Activated naive CD4-positive, alpha-beta T cell treated with anti-CD3 and anti-CD28 coated beads, Interleukin-2, amount 50 U/mL, for 72 hours (primary cell): ENCODE data around the gene DDC. TPM values are rescaled to one million over a fixed set of nuclear protein-coding genes. Genes with fewer than 3 reads are reported as not detected.
"Not testable (repeated sequence)": the region's sequence is repeated elsewhere in the genome, so short reads cannot be mapped to it uniquely, and the experiment has no call there.

Source experiments
- ATAC-seq, 2 donors: fragments of 150-1000 bp; cut with Tn5 transposase; 2 replicates each; pipeline ENCODE4 v1.10.0; 2021; ENCODE audit warnings: mild to moderate bottlenecking in 2 of 2, moderate library complexity in 2 of 2
- DNase-seq, 2 donors: peaks; one replicate each; pipeline ENCODE4 v3.0.0; 2021 to 2022; ENCODE audit warnings: low spot score in 2 of 2
- H3K27ac Mint-ChIP-seq, 2 donors: one replicate each; pipeline ENCODE4 v1.8.0; 2022; ENCODE audit warnings: mild to moderate bottlenecking in 2 of 2, mixed read lengths in 2 of 2
- H3K36me3 Mint-ChIP-seq, 2 donors: one replicate each; pipeline ENCODE4 v1.8.0; 2022; ENCODE audit warnings: mixed read lengths in 2 of 2
- H3K9me3 Mint-ChIP-seq, 2 donors: one replicate each; pipeline ENCODE4 v1.8.0; 2022; ENCODE audit warnings: mixed read lengths in 2 of 2
- total RNA-seq, 2 donors: library from RNA; stranded (reverse); gene quantifications; one replicate each; pipeline ENCODE4 v1.2.3, GENCODE V29; 2022

DDC gene
- total RNA-seq, 2 donors from 2014 or later: 0.43 TPM; not detected in 1

DNA sequence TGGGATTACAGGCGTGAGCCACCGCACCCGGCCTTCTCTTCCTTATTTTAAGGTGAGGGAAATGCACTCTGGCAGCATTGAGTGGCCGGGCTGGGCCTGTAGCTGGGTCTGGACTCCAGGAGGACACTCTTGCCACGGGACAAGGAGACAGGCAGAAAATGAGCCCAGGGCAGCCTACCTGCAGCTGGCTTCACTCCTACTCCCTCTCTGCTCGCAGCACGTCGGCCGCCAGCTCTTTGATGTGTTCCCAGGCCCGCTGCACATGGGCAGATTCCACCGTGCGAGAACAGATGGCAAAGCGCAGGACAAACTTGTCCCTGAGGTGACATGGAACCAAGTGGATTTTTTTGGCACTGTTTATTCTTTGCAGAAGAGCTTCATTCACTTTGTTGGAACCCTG, 102.2 kb downstream of the DDC start:
- H3K27ac Mint-ChIP-seq: no peak overlapping the region
- ATAC-seq (no peak), DNase-seq (no peak)
- no peaks in the 10 kb centered on the region for H3K36me3 Mint-ChIP-seq
- no peaks in the 10 kb centered on the region for H3K9me3 Mint-ChIP-seq

DNA sequence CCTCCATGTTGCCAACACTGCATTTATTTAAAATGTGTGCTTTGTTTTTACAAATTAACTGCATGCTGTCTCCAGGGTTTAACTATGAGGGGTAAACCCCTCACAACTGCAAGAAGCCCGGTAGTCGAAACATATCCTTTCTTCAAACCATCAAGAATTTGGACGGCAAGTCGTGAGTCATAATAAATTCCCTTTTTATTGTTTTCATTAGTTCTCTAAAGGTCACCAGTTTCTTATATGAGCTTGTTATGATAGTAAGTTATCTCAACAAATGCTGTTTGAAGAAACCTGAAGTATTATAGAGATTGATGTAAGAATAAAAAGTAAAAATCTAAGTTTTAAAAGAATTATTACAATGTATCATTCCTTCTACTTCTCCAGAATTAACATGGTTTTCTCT, 102.8 kb downstream of the DDC start:
- Mint-ChIP-seq H3K9me3 (no peaks in the 10 kb centered on the region), H3K36me3 (no peaks in the 10 kb centered on the region), H3K27ac (no peak overlapping the region)
- DNase-seq: no peak
- no peak for ATAC-seq

DNA sequence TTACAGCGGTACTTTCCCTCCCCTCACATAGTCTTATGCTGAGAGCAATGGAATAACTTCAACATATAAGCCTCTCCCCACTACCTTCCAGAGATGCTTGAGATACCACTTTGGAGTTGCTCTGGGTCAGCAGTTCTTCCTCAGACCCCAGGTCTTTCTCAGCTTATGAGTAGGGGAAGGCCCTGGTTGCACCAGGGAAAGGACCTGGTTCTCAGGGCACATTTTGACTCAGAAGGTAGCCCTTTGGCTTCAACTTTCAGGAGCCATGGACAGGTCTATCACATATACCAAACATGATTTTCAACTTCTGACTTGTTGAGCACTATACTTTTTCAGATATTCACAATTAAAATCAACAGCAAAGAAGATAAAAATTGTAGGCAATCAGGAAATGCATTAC, 103.5 kb downstream of the DDC start:
- DNase-seq: no peak
- peak in 1 of 2 donors; percentile 68 for ATAC-seq
- Mint-ChIP-seq H3K9me3 (no peaks in the 10 kb centered on the region), H3K27ac (no peak overlapping the region), H3K36me3 (no peaks in the 10 kb centered on the region)

DNA sequence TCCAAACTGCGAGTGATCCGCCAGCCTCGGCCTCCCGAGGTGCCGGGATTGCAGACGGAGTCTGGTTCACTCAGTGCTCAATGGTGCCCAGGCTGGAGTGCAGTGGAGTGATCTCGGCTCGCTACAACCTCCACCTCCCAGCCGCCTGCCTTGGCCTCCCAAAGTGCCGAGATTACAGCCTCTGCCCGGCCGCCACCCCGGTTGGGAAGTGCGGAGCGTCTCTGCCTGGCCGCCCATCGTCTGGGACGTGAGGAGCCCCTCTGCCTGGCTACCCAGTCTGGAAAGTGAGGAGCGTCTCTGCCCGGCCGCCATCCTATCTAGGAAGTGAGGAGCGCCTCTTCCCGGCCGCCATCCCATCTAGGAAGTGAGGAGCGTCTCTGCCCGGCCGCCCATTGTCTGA, 106.0 kb downstream of the DDC start:
- ATAC-seq, H3K9me3 Mint-ChIP-seq, DNase-seq, H3K27ac Mint-ChIP-seq, H3K36me3 Mint-ChIP-seq: not testable (repeated sequence)

DNA sequence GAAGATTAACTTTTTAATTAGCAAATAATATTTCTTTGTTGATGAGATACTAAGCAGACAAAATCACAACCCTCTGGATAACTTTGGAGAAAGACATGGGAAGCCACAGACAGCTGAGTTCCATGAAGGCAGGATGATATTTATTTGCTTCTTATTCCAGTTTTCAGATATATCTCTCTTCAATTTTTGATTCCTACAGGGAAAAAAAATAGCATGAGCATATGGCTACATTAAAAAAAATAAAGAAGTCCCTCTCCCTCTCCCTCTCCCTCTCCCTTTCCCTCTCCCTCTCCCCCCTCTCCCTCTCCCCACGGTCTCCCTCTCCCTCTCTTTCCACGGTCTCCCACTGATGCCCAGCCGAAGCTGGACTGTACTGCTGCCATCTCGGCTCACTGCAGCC, 106.6 kb downstream of the DDC start:
- DNase-seq, ATAC-seq, H3K27ac Mint-ChIP-seq, H3K9me3 Mint-ChIP-seq, H3K36me3 Mint-ChIP-seq: not testable (repeated sequence)

DNA sequence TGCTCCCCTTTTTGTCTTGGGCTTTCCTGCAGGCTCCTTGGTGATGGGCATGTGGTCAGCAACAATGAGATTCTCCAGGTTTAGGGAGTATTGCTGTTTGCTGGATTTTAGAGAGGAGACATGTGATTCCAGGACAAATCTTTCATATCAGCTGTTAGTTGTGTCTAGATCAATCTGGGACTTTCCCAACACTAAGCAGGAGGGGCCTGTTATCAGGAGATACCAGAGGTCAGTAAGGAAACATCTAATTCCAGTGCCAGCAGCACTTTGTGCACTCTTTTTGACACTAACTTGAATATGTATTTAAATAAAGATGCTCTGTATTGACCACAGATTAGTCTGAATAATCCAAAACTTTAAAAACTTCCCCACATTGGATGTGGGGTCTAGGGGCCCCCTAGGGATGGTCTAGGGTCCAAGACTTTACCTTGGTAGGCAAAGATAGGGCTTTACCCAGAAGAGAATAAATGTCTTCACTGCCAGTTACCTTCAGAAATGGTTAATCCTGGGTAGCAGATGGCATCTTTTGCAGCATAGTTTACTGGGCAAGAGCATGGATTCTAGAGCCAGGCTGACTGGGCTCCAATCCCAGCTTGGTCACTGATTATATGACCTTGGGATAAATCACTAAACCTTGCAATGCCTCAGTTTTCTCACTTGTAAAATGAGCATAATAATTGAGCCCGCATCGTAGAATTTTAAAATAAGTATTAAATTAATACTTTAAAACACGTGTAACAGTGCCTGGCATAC, 108.7 kb downstream of the DDC start:
- no peak overlapping the region for H3K27ac Mint-ChIP-seq
- ATAC-seq (no peak), DNase-seq (no peak)
- no peaks in the 10 kb centered on the region for H3K36me3 Mint-ChIP-seq
- no peaks in the 10 kb centered on the region for H3K9me3 Mint-ChIP-seq

DNA sequence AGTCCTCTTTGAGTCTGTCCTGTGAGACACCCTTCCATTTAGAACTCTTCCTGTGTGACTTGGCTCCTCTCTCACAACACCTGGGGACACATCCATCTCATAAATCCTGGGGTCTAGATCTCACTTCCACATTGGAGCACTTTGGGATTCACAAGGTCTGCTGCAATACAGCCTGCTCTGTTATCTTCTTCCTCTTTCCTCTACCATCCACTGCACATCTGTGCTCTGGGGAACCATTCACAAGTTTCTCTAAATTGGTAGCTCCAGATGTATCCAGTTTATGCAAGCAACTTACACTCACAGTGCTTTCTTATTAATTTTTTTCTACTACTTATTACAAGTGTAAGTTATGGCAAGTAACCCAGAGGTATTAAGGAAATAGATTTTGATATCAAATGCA, 109.5 kb downstream of the DDC start:
- no peak overlapping the region for H3K27ac Mint-ChIP-seq
- peaks cover 0 to 6% of the 10 kb centered on the region in 2 donors for H3K36me3 Mint-ChIP-seq
- no peak for DNase-seq
- no peak for ATAC-seq
- H3K9me3 Mint-ChIP-seq: no peaks in the 10 kb centered on the region

DNA sequence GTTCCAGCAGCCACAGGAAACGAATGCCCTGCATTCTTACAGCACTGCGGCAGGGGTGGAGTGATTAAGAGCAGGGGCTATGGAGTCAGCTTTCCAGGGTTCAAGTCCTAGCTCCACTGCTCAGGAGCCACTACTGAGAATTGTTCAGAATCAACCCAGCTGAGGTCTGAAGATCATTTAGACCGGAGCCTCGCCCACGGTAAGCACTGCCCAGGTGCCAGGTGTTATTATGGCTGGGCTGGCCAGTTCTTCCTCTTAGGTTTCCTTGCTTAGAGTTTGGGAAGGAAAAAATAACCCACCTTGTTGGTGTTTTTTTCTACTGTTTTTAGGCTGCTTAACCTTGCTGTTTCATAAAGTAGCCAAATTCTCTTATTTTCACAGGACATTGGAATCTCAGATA, 110.2 kb downstream of the DDC start:
- DNase-seq (no peak), ATAC-seq (no peak)
- no peaks in the 10 kb centered on the region for H3K9me3 Mint-ChIP-seq
- H3K27ac Mint-ChIP-seq: no peak overlapping the region
- peaks cover 0 to 13% of the 10 kb centered on the region in 2 donors for H3K36me3 Mint-ChIP-seq

DNA sequence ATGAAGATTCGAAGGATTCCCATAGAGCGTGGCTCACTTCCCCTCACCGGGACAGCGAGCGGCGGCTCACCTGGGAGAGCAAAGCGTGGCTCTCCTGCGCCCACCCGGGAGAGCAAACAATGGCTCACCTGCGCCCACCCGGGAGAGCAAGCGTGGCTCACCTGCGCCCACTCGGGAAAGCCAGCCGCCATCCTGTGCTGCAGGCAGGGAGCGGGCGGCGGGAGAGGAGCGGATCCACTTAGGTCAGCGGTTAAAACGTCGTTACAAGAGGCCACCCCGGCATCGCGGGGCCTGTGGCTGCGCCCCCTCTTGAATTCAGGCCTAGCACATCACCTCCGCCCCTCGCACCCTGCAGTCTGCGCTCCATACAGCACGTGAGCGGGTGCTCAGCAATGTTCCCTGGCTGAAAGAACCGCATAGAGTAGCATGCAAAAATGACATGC, 114.6 kb downstream of the DDC start:
- DNase-seq: peak in 1 of 2 donors; percentile 25
- ATAC-seq: peak; percentile 0 to 2
- Mint-ChIP-seq H3K36me3 (peaks cover 16 to 29% of the 10 kb centered on the region in 2 donors), H3K9me3 (no peaks in the 10 kb centered on the region), H3K27ac (peak overlapping the region; percentile 94 to 99)

DNA sequence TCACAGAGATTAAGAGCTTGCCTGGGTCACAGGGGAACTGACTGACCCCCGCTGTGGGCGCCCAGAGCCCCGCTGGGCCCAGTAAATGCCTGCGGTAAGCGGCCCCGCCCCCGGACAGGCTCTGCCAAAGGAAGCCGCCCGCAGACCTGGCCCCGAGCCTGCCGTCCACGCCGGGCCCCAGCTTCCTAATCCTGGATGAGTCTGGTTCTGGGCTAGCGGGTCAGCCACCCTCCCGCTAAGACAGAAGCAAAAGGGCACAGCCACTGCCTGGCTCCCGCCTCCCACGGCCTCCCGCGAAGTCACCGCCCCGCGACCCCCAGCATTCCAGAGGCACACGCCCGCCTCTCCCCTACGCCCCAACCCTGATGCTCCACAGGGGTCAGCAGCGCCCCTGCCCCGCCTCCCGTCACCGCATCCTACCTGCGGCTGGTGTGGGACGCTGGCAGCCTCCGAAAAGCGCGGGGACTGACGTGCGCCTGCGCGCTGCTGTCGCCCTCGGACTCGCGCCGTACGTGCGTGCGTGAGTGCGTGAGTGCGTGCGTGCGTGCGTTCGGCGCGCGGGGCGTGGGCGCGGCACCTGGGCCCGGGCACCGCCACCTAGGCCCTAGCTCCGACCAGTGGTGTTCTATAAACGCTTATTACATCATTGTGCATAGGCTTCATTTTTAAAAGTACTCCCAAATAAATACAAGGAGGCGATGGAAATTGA, 115.2 kb downstream of the DDC start, which contains the start of gene FIGNL1:
TSS of gene FIGNL1 (minus strand) at position 470 of the 709 bp plus-strand sequence. CDS start 3,063 bp downstream, outside the sequence.
- H3K27ac Mint-ChIP-seq: peak within 1 kb of the TSS; percentile 96 to 99
- H3K36me3 Mint-ChIP-seq: peaks cover 22 to 35% of the 10 kb centered on the region in 2 donors
- ATAC-seq (peak; percentile 85), DNase-seq (peak; percentile 81 to 89)
- H3K9me3 Mint-ChIP-seq: no peaks in the 10 kb centered on the region

DNA sequence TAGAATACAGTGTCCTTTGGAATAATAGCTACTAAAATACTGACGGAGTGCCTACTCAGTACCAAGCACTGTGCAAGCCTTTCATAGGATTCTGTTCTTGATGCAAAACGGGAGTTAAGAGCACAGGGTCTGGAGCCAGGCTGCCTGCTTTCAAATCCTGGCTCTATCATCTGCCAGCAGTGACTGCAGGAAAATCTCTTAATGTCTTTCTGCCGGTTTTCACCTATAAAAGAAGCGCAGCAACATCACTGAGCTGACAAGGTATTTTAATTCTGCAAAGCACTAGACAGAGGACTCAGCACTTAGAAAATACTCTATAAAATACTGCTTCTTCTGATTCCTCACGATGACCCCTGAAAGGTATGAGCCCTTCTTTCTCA, 115.7 kb downstream of the DDC start:
- no peaks in the 10 kb centered on the region for H3K9me3 Mint-ChIP-seq
- peak overlapping the region; percentile 1 to 99 for H3K27ac Mint-ChIP-seq
- H3K36me3 Mint-ChIP-seq: peaks cover 22 to 35% of the 10 kb centered on the region in 2 donors
- DNase-seq: no peak
- ATAC-seq: peak in 1 of 2 donors; percentile 1

DNA sequence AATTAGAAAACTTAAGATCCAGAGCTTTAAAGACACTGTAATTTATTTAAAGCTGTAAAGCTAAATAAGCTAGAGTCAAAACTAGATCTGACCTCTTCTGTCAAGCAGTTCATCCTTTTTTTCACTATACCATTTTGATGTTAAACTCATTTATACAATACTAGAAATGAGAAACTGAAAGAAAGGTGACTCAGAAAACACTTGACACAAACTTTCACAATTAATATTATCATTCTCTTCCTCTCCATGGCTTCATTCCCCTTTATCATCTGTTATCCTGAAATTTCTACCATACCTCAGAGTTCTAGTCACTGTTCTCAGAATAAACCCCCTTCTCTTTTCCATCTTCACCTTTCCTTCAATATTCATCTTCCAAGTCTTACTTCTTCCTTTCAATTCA, 116.4 kb downstream of the DDC start:
- H3K36me3 Mint-ChIP-seq: peaks cover 28 to 35% of the 10 kb centered on the region in 2 donors
- peak; percentile 32 to 52 for ATAC-seq
- no peak for DNase-seq
- H3K9me3 Mint-ChIP-seq: no peaks in the 10 kb centered on the region
- peak overlapping the region; percentile 1 to 99 for H3K27ac Mint-ChIP-seq

DNA sequence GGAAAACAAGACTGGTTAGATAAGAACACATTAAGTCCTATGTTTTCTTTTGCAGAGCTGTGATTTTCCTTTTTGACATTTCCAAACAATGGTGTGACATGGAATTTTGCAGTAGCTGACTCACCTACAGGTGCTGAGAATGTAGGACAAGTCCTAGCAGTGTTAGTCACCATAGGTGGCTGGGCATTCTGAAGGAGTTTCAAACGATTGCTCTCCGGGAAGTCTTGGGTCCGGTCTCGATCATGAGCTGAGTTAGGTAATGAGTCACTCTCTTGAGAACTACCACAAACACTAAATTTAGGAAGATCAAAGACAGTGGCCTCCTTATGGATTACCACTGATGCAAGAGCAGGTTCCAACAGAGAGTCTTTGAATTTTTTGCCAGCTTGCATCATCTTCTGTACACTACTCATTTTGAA, 118.7 kb downstream of the DDC start:
- H3K9me3 Mint-ChIP-seq: no peaks in the 10 kb centered on the region
- peak; percentile 63 to 67 for ATAC-seq
- DNase-seq: peak; percentile 16 to 69

DNA sequence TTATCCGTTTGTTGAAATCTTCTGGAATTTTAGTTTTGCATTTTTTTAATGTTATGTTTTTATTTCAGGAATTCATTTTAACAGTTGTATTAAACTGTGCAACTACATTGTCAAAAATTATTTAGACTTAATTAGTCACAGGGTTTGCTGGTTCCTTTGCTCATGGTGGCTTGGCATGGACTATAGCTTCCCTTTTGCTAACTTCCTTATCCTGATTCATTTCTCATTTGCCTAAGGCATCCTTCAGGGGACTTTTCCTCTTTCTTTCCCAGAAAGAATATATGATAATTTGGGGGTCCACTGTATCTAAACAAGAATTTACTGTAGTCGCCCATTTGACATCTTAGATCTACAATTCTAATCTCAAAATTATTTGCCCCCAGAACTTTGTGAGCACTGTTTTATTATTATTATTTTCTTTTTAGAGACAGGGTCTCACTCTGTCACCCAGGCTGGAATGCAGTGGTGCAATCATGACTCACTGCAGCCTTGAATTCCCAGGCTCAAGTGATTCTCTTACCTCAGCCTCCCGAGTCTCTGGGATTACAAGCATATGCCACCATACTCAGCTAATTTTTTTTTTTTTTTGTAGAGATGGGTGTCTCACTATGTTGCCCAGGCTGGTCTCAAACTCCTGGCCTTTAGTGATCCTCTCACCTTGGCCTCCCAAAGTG, 128.9 kb downstream of the DDC start:
- Mint-ChIP-seq H3K9me3 (no peaks in the 10 kb centered on the region), H3K36me3 (peaks cover 11 to 33% of the 10 kb centered on the region in 2 donors)

More for the DNA sequence above, 118.7 kb downstream of the DDC start:
- peaks cover 36 to 40% of the 10 kb centered on the region in 2 donors for H3K36me3 Mint-ChIP-seq
- H3K27ac Mint-ChIP-seq: peak overlapping the region in 1 of 2 donors; percentile 52

DNA sequence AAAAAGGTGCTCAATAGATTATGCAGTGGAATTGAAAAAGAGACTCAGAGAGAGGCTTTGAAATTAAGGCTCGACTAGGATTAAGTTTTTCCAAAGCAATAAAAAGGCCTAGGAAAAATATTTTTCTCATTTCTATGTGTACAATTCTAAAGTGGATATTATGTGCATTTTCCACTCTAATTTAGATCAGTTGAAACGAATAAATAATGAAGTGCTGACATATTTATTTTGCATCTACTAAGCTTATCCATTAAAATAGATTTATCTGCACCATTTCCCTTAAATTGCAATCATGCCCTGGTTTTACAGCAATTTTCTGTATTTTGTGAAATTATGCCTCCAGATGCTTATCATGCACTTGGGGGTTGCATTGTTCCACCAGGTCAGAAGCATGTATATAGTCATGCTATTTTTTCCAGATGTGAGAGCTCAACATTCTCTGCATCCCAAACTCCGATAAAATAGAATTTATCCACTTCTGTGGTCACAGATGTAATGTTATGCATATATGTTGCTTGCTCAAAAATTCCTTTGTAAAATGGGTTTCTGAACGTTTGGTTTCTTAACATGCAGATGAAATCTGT, 133.4 kb downstream of the DDC start:
- no peak for DNase-seq
- H3K27ac Mint-ChIP-seq: no peak overlapping the region
- ATAC-seq: no peak

More for the DNA sequence above, 128.9 kb downstream of the DDC start:
- ATAC-seq (no peak), DNase-seq (no peak)
- H3K27ac Mint-ChIP-seq: peak overlapping the region in 1 of 2 donors; percentile 67

DNA sequence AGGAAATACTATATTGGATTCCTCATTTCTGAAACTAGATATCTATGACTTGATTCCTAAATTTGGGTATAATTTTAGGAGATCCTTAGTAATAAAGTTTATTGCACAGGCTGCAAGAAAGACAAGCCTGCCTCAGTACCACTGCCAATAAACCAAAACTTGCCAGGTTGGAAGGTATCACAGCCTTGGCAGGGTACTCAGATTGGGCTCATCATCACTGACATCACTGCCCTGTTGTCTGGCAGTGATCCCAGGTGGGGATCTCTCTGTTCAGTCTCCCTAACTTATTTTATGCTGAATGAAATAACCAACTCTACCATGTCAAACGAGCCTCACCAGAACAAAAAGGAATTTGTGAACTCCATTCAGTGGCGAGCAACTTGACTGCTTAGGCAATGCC, 133.9 kb downstream of the DDC start:
- ATAC-seq (no peak), DNase-seq (no peak)
- H3K36me3 Mint-ChIP-seq: no peaks in the 10 kb centered on the region
- no peaks in the 10 kb centered on the region for H3K9me3 Mint-ChIP-seq
- no peak overlapping the region for H3K27ac Mint-ChIP-seq

More for the DNA sequence above, 133.4 kb downstream of the DDC start:
- H3K9me3 Mint-ChIP-seq: no peaks in the 10 kb centered on the region
- peaks cover 0 to under 1% of the 10 kb centered on the region in 2 donors for H3K36me3 Mint-ChIP-seq
